Measurements from ENCODE around the gene RAB7A. TPM values are rescaled to one million over a fixed set of nuclear protein-coding genes. Genes with fewer than 3 reads are reported as not detected.
"Not testable (repeated sequence)": the region's sequence is repeated elsewhere in the genome, so short reads cannot be mapped to it uniquely, and the experiment has no call there.

RAB7A gene
- polyA plus RNA-seq, 3 donors = 192 to 261 (median 223) TPM

GRCh38 chr3:128714887-128715491 lies 11.0 kb upstream of the RAB7A start:
- no peak for TF ChIP-seq CTCF (IDR thresholded peaks at IDR 0.05)
- Mint-ChIP-seq H3K4me3 (peak overlapping the region in 1 of 2 donors; percentile 62), H3K9me3 (peaks cover 0 to 4% (median 0%) of the 10 kb centered on the region in 7 donors), H3K36me3 (no peaks in the 10 kb centered on the region), H3K27ac (peak overlapping the region; percentile 75 to 90 (median 85)), H3K4me1 (peaks cover 27% of the 10 kb centered on the region), H3K27me3 (ENCODE audit: low read depth in 3 of 3) (peaks cover 1 to 3% (median 2%) of the 10 kb centered on the region in 3 donors)
- Histone ChIP-seq H3K27ac (ENCODE audit: low read depth in 1 of 2, low read length in 2 of 2) (peak overlapping the region; percentile 20 to 47), H3K4me3 (replicated peaks in 1 of 3; ENCODE audit: low read depth in 2 of 3, low read length in 3 of 3) (peak overlapping the region in 1 of 3 experiments; percentile 9), H3K4me2 (replicated peaks; ENCODE audit: extremely low read depth, low read length, poor library complexity, severe bottlenecking) (peak overlapping the region; percentile 30), H3K36me3 (replicated peaks in 1 of 2; ENCODE audit: control insufficient read depth in 1 of 2, insufficient read depth in 2 of 2, low read length in 2 of 2) (no peaks in the 10 kb centered on the region), H4K20me1 (ENCODE audit: insufficient read depth, low read length) (no peaks in the 10 kb centered on the region), H3K9ac (ENCODE audit: insufficient read depth, low read length, poor library complexity, severe bottlenecking) (no peak overlapping the region), H3K27me3 (ENCODE audit: control insufficient read depth in 2 of 2, insufficient read depth in 2 of 2, low read length in 2 of 2) (no peaks in the 10 kb centered on the region), H3K4me1 (ENCODE audit: control insufficient read depth in 1 of 2, insufficient read depth in 2 of 2, low read length in 2 of 2) (peaks cover 26 to 32% of the 10 kb centered on the region in 2 donors), H2AFZ (ENCODE audit: insufficient read depth, low read depth, low read length, poor library complexity, severe bottlenecking) (peak overlapping the region; percentile 43), H3K9me3 (replicated peaks in 1 of 2; ENCODE audit: control insufficient read depth in 1 of 2, insufficient read depth in 1 of 2, low read length in 2 of 2) (no peaks in the 10 kb centered on the region), H3K79me2 (ENCODE audit: insufficient read depth, low read length) (no peaks in the 10 kb centered on the region)
- 100% methylated on average over 1 of the region's 3 CpGs for WGBS (ENCODE audit: insufficient coverage)
- intact Hi-C loops (cut with micrococcal nuclease) = no loop called here
- DNase-seq = peak; percentile 72 to 90 (median 82)

DNA sequence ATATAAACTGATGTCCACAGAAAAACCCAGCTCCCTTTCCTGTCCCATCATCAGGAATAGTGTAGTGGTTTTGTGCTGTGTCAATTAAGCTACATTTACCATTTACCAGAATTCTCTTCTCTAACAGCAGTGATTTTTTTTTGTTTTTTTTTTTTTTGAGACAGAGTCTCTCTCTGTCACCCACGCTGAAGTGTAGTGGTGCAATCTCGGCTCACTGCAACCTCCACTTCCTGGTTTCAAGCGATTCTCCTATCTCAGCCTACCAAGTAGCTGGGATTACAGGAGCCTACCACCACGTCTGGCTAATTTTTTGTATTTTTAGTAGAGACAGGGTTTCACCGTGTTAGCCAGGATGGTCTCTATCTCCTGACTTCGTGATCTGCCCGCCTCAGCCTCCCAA lies 7.1 kb upstream of the RAB7A start:
- H4K20me1 ChIP-seq (ENCODE audit: insufficient read depth, low read length); H3K9me3 ChIP-seq (replicated peaks in 1 of 2; ENCODE audit: control insufficient read depth in 1 of 2, insufficient read depth in 1 of 2, low read length in 2 of 2); intact Hi-C loops (cut with micrococcal nuclease); H3K4me3 Mint-ChIP-seq; H3K27me3 Mint-ChIP-seq (ENCODE audit: low read depth in 3 of 3); H3K36me3 ChIP-seq (replicated peaks in 1 of 2; ENCODE audit: control insufficient read depth in 1 of 2, insufficient read depth in 2 of 2, low read length in 2 of 2); H3K36me3 Mint-ChIP-seq; H3K9me3 Mint-ChIP-seq; H2AFZ ChIP-seq (ENCODE audit: insufficient read depth, low read depth, low read length, poor library complexity, severe bottlenecking); H3K9ac ChIP-seq (ENCODE audit: insufficient read depth, low read length, poor library complexity, severe bottlenecking); H3K79me2 ChIP-seq (ENCODE audit: insufficient read depth, low read length); H3K27me3 ChIP-seq (ENCODE audit: control insufficient read depth in 2 of 2, insufficient read depth in 2 of 2, low read length in 2 of 2): not testable (repeated sequence)
- Mint-ChIP-seq H3K27ac (peak overlapping the region; percentile 61 to 80 (median 76)), H3K4me1 (peaks cover 24% of the 10 kb centered on the region)
- peak overlapping the region in 1 of 3 experiments; percentile 11 for H3K4me3 ChIP-seq (replicated peaks in 1 of 3; ENCODE audit: low read depth in 2 of 3, low read length in 3 of 3)
- no CpG with 5 or more reads among the region's 7 CpGs for WGBS (ENCODE audit: insufficient coverage)
- peak overlapping the region; percentile 33 to 67 for H3K27ac ChIP-seq (ENCODE audit: low read depth in 1 of 2, low read length in 2 of 2)
- peak; percentile 62 to 74 (median 71) for DNase-seq
- peak overlapping the region; percentile 15 for H3K4me2 ChIP-seq (replicated peaks; ENCODE audit: extremely low read depth, low read length, poor library complexity, severe bottlenecking)
- peaks cover 26 to 29% of the 10 kb centered on the region in 2 donors for H3K4me1 ChIP-seq (ENCODE audit: control insufficient read depth in 1 of 2, insufficient read depth in 2 of 2, low read length in 2 of 2)

All from CD14-positive monocyte (primary cell).